Measurements from ENCODE around the gene PCCA.
"Not testable (repeated sequence)": the region's sequence is repeated elsewhere in the genome, so short reads cannot be mapped to it uniquely, and the experiment has no call there.

Gene PCCA

GRCh38 chr13:100197116-100197515 is 108.2 kb downstream of the PCCA start:
- no peak for DNase-seq (ENCODE audit: low spot score)

- no peak for DNase-seq (ENCODE audit: low spot score)
These were observed 108.9 kb downstream of the PCCA start for GRCh38 chr13:100197591-100198365.

- DNase-seq (ENCODE audit: low spot score): peak; percentile 64
These were observed 114.9 kb downstream of the PCCA start for GRCh38 chr13:100203696-100204367.

GRCh38 chr13:100208002-100208401 is 119.1 kb downstream of the PCCA start:
- no peak for DNase-seq (ENCODE audit: low spot score)

DNA sequence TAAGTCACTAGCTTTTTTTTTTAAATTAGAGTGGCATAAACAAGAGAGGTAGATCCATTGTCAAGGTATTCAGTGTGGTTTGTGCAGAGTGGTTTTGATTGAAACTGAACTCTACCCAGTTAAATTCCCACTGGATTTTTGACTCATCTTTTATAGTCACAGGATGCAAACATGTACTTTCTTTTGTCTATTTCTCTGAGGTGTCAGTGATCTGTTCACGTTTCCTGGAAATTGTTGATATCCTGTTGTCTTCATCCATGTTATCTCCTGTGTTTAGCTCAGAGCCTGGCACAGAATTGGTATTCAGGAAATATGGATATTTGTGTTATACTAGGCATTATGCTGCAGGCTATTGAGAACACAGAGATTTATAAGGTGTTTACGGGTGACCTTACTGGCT is 119.7 kb downstream of the PCCA start:
- no peak for DNase-seq (ENCODE audit: low spot score)

DNA sequence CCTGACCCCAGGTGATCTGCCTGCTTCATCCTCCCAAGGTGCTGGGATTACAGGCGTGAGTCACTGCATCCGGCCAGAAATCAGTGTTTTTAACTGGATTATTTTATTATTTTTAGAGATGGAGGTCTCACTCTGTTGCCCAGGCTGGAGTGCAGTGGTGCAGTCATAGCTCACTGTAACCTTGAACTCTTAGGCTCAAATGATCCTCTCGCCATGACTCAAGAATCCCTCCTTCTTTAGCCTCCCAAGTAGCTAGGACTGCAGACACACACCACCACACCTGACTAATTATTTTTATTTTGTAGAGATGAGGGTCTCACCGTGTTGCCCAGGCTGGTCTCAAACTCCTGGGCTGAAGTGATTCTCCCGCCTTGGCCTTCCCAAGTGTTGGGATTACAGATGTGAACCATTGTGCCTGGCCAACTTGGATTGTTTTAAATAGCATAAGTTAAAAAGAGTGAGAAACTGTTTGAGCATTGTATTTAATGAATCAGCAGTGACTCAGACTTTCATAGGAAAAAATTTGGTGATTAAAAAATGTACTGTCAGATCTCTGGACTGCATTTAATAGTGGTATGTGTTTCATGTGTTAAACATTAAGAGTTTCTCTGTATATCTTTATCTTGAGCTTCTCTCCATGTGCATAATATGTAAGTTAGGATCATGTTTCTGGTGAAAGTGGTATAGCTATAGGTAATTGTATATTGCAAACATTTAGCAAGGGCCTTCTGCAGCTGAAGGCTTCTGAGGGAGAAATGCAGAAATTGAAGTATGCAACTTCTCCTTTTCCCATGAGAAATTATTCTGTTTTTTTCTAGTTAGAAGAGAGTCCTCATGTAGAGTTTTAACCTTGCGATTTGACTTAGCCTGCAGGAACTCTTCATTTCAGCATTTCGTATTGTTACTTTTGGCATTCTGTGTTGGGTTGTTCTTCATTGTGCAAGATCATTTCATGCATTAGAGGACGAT is 121.2 kb downstream of the PCCA start:
- peak; percentile 62 for DNase-seq (ENCODE audit: low spot score)

DNA sequence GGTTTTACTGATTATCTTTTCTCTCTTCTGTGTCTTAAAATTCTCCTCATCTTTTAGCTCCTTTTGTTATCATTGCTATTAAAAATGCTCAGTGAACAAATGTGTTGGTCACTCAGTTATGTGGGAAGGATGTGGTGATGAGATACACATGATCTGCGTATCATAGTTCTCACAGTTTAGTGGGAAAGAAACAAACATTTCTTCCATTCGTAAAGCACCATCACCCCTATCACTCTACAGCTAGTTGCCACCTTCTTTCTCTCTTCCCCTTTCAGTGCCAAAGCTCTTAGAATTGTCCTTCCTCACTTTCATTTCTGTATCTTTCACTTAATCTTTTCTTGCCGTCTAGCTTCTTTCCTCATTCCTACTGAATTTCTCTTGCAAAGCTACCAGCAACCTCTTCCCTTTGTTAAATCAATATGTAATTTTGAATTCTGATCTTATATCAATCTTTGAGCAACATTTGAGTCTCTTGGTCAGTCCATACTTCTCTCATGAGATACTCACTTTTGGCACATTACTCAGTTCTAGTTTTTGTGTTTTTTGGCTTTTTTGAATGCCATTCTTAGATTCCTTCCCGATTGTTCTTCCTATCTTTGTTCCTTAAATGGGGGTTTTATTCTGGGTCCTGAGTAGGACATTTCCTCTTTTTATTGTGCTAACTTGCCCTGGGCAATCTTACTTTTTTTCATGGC is 122.3 kb downstream of the PCCA start:
- DNase-seq (ENCODE audit: low spot score): no peak

- DNase-seq (ENCODE audit: low spot score): no peak
These were observed 124.1 kb downstream of the PCCA start for GRCh38 chr13:100212904-100213553.

- DNase-seq (ENCODE audit: low spot score): no peak
These were observed 124.7 kb downstream of the PCCA start for GRCh38 chr13:100213576-100213975.

DNA sequence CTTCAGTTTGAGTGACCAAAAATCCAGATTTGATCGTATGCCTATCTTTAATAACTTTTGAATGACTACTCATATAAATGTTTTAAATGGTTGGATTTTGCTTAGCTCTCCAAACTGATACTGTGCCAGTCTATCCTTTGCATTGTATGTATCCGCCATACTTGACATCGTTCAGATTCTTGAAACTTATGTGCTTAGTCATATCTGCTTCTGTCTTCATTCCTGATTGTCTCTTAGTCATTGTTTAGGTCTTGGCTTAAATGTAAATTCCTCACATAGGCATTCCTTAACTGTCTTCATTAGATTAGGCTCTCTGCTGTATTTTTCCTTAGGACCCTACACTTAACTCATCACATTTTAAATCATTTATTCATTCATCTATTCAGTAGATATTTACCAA is 126.0 kb downstream of the PCCA start:
- DNase-seq (ENCODE audit: low spot score): no peak

GRCh38 chr13:100221166-100221565 is 132.3 kb downstream of the PCCA start:
- DNase-seq (ENCODE audit: low spot score): no peak

- not testable (repeated sequence) for DNase-seq (ENCODE audit: low spot score)
These were observed 135.2 kb downstream of the PCCA start for GRCh38 chr13:100223966-100224530.

- no peak for DNase-seq (ENCODE audit: low spot score)
These were observed 140.7 kb downstream of the PCCA start for GRCh38 chr13:100229603-100230002.

- no peak for DNase-seq (ENCODE audit: low spot score)
These were observed 141.9 kb downstream of the PCCA start for GRCh38 chr13:100230769-100231149.

GRCh38 chr13:100231176-100231575 is 142.3 kb downstream of the PCCA start:
- DNase-seq (ENCODE audit: low spot score): no peak

- DNase-seq (ENCODE audit: low spot score): no peak
These were observed 145.1 kb downstream of the PCCA start for GRCh38 chr13:100234006-100234405.

DNA sequence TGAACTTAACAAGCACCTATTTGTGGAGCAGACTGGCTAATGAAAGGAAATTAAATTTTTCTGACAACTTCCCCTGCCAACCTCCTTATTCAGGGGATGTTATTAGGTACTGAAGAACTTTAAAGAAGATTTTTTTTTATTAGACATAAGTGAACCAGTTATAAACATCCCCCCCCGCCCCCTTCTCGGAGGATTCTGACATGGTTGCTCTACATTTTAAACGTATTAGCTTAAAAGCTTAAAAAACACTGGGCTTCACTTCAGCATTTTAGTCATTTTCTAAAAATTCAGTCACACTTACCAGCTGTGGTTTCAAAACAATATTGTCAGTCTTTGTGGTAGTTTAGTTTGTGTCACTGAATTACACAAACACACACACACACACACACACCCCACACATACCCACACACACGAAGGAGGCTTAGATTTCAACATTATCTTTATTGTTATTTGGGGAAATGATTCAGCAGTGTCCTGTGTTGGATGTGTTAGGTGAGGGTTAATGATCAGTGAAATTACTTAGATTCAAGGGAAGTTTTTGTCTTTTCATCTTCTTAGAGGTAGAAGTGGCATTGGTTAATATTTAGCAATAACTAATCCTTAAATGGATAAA is 145.7 kb downstream of the PCCA start:
- DNase-seq (ENCODE audit: low spot score): no peak

- DNase-seq (ENCODE audit: low spot score): peak; percentile 59
These were observed 146.5 kb downstream of the PCCA start for GRCh38 chr13:100235311-100235901.

DNA sequence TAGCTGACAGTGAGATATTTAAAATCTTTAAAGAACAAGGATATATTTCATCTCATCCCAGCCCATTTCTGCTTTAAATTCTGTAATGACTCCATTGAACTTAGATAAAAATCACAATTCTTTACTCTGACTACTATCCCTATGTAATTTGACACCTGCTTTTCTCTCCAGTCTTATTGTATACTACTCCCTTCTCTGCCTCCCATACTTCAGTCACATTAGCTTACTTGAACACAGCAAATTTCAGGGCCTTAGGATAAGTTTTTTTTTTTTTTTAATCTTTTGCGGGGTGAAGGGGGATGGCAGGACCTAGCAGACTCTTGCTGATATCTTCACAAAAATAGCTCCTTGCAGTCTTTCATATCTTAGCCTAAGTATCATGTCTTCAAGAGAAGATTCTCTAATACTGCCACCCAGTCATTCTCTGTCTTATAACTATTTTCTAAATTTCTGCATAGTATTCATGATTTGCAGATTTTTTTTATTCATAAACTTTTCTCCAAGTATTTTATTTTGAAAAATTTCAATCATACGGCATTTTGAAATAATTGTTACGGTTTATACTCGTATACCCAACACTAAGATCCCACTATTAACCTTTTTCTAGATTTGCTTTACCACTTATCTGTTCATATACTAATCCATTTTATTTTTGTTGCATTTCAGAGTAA is 151.4 kb downstream of the PCCA start:
- no peak for DNase-seq (ENCODE audit: low spot score)

- DNase-seq (ENCODE audit: low spot score): peak; percentile 10
These were observed 155.5 kb downstream of the PCCA start for GRCh38 chr13:100244431-100244830.

Measured in AG08395 (cell line).